Adrenal gland (tissue), 5 donors: ENCODE results near the gene CACNB4.
"Not testable (repeated sequence)": the region's sequence is repeated elsewhere in the genome, so short reads cannot be mapped to it uniquely, and the experiment has no call there.

Experiments
- CTCF ChIP-seq, 6 experiments: fragments of 450-650 bp in 4 of 6; fragments of 200-600 bp in 2 of 6; sonication (generic) in 1 of 6; IDR thresholded peaks; 1 replicate in 5 of 6; 2 replicates in 1 of 6; pipeline versions ENCODE4 v1.5.1 to v1.8.0; 2016 to 2021; ENCODE audit warnings: antibody characterized with exemption in 6 of 6, mild to moderate bottlenecking in 2 of 6, moderate library complexity in 1 of 6
- POLR2A ChIP-seq, 2 donors: fragments of 450-650 bp; IDR thresholded peaks; one replicate each; pipeline ENCODE4 v1.6.1; 2017; ENCODE audit warnings: antibody characterized with exemption in 2 of 2, mild to moderate bottlenecking in 2 of 2, moderate library complexity in 1 of 2
- donor health status: DM: no; HTN: no; CAD: no.

DNA sequence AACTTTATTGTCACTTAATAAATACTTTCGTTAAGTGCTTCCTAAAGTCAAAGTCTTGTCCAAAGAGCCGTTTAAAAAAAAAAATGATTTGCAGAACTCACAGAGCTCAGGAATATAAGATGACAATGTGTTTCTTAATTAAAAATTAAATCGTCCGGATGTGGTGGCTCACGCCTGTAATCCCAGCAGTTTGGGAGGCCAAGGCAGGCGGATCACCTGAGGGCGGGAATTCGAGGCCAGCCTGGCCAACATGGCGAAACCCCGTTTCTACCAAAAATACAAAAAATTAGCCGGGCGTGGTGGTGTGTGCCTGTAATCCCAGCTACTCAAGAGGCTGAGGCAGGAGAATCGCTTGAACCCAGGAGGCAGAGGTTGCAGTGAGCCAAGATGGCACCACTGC lies 8.3 kb upstream of the CACNB4 start:
- not testable (repeated sequence) for TF ChIP-seq CTCF, POLR2A (IDR thresholded peaks at IDR 0.05)
